Frontal cortex (tissue), 4 donors: Measurements from ENCODE around the gene EFNB1. TPM values are rescaled to one million over a fixed set of nuclear protein-coding genes. Genes with fewer than 3 reads are reported as not detected.

Experiments used
- DNase-seq, 2 donors: peaks; one replicate each; pipeline ENCODE4 v3.0.0; 2012; ENCODE audit warnings: low spot score in 2 of 2
- FAIRE-seq: peaks from 2 replicates; lab custom pipeline; 2012; peaks lifted over from hg19 to GRCh38; lab: Jason Lieb, UNC
- total RNA-seq: library from RNA; depleted of rRNA; stranded (reverse); fragments of >200 nt; gene quantifications from one replicate; pipeline ENCODE4 v1.2.3, GENCODE V29; 2014
- donor health status: control.
- donor health status: control.
- donor health status: control.

Gene EFNB1
- total RNA-seq, 1 donor from 2014 or later = 27.7 TPM

- no peak for FAIRE-seq
- DNase-seq = no peak
Observed at GRCh38 chrX:68826113-68826980, 2.5 kb upstream of the EFNB1 start.

DNA sequence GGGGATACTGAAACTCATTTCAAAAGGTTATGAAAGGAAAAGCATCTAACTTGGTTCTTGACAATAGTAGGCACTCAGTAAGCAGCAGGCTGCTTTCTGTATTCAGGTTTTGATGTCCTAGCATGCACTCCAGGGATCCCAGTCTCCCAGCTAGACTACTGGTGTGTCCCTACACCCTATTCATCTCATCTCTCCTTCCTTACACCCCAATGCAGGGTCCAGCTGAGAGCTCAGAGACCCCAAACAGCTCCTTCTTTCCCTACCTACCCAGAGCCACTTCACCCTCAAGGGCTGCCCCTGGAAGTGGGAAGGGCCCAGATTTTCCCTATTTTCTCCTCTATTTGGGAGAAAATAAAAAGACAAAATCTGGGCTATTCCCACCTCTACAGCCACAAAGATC, 1.6 kb upstream of the EFNB1 start:
- DNase-seq (no peak), FAIRE-seq (no peak)

GRCh38 chrX:68827848-68828624, 785 bp upstream of the EFNB1 start:
- FAIRE-seq (no peak), DNase-seq (peak in 1 of 2 donors; percentile 56)

- no peak for FAIRE-seq
- DNase-seq = no peak
Observed at GRCh38 chrX:68829582-68830418, 979 bp downstream of the EFNB1 start.

DNA sequence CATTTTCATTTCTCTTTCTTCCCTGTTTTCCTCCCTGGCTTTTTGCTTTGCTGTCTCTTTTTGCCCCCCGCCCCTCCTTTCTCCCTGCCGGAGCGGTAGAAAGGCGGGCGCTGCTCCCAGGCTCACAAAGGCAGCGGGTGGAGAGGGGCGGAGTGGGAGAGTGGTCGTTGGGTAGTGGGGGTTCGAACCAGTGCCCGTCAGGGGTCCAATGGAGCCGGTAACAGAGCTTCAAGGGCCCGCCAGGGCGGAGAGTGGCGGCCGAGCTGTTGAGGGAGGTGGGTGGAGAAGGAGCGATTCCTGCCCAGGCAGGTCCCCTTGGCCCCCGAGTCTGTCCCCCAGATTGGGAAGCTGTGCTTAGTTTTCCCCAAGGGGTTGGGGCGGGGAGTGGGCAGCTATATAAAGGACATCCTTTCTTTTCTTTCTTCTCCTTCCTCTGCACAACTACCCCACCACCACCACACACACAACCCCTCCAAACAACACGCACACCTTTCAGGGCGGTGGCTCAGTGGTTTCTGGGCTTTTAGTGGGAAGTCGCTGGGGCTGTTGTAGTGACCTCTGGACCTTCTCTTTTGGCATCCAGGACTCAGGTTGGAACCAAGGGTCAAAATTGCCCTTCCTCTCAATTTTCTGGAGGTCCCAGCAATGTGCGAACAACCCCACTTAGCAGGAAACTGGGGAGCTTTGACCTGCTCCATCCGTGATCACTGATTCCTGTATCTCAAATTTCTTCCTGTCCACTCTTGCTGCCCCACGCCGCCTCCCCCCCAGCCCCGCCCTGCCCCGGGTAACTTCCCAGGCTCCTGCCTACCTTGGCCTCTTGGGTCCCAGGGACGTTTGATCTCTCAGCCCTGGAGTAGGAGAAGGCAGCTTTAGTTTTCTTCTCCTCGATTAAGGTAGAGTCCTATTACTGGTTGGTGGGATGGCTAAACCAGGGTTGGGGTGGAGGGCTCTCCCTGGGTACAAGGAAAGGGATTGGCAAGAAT, 1.9 kb downstream of the EFNB1 start:
- DNase-seq = no peak
- FAIRE-seq = no peak

- no peak for FAIRE-seq
- no peak for DNase-seq
Observed at GRCh38 chrX:68831405-68832100, 2.7 kb downstream of the EFNB1 start.

- FAIRE-seq (no peak), DNase-seq (no peak)
Observed at GRCh38 chrX:68832101-68832416, 3.2 kb downstream of the EFNB1 start.

DNA sequence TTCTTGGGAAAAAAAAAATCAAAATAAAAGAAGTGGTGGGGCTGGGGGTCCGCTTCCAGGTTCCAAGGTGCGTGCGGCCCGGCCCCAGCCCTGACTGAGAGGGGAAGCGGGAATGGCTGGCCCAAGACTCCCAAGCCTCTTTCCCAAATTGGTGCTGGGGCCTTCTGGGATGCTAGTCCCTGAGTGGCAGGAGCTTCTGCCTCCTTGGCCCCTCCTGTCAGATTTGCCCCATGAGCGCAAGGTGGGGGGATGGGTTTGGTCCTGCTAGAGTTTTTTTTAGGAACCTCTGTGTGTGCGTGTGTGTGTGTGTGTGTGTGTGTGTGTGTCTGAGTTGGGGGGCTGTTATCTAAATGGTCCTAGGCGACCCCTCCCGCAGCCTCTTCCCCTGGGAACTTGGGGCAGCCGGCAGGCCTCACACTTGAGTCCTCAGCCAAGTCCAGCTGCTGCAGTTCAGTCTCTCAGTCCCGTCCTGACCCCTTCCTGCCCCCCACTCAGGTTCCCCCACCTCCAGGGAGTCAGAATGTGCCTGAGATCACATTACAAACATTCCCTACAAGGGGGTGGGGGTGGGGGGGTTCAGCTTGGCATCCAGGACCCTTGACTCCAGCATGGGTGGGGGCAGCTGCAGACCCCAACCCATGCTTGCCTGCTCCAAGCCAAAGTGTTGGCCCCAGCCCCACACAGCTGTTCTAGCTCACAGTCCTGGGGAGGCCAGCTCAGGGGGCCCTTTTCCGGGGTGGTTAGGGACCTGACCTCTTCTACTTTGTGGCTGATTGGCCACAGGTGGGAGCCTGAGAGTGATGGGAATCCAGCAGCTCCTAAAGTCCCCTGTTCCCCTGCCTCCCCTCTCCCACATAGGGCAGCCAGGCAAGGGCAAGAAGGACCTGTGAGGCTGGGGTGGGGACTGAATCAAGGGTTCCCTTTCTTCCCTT, 4.0 kb downstream of the EFNB1 start:
- no peak for FAIRE-seq
- DNase-seq = no peak

- DNase-seq (no peak), FAIRE-seq (no peak)
Observed at GRCh38 chrX:68833448-68833805, 4.6 kb downstream of the EFNB1 start.

- no peak for FAIRE-seq
- no peak for DNase-seq
Observed at GRCh38 chrX:68833855-68834331, 5.1 kb downstream of the EFNB1 start.

- no peak for DNase-seq
- no peak for FAIRE-seq
Observed at GRCh38 chrX:68834371-68835103, 5.7 kb downstream of the EFNB1 start.

DNA sequence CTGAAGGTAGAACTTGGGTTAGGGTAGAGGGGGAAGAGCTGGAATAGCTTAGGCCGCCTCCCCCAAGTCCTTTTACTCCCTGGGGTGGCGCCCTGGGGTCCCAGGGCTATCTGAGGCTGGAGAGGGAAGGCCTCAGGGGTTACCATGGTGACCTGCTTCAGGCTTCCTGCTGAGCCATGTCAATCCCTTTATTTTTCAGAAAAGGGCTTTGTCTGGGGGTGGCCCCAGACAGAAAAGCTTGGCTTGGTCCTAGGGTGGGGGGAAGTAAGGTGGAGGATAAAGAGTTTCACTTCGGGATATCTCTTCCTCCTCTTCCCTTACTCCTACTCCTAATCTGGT, 6.3 kb downstream of the EFNB1 start:
- no peak for DNase-seq
- FAIRE-seq = no peak

DNA sequence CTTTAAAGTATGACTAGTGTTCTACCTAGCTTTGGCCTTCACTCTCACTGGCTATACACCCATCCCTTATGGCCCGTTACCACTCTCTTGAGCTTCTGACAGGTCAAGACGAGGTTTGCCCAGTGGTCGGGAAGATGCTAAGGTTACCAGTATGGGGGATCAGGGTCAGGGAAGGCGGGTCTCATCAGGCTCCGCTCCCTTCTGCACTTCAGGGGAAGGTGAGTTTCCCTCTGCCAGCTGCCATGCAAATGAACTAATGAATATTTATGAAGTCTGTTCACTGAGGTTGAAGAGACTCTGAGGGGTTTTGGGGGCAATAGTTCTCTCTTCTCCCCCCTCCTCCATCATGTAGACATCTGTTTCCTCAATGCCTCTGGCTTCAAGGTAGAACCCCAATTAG, 6.6 kb downstream of the EFNB1 start:
- DNase-seq = no peak
- FAIRE-seq = no peak

DNA sequence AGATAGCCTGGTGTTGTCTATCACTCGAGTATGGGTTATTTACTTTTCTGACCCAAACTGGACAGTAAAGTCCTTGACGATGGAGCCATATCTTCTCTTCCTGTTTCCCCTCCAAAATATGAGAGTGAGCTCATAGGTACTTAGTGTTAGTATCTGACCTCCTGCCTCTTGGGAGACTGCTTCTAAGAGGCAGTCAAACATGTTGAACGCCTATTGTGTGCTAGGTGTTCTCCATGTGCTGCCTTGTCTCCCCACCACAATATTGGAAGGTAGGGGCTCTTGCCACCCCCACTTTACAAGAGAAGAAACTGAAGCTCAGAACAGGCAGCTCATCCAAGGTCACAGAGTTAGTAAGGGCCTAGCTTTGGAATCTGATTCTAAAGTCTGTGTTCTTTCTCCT, 8.3 kb downstream of the EFNB1 start:
- no peak for FAIRE-seq

DNA sequence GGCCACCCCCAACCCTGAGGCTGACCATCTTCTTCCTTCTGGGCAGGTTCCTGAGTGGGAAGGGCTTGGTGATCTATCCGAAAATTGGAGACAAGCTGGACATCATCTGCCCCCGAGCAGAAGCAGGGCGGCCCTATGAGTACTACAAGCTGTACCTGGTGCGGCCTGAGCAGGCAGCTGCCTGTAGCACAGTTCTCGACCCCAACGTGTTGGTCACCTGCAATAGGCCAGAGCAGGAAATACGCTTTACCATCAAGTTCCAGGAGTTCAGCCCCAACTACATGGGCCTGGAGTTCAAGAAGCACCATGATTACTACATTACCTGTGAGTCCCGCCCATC, 9.7 kb downstream of the EFNB1 start:
- no peak for FAIRE-seq

More for the DNA sequence above, 8.3 kb downstream of the EFNB1 start:
- no peak for DNase-seq

DNA sequence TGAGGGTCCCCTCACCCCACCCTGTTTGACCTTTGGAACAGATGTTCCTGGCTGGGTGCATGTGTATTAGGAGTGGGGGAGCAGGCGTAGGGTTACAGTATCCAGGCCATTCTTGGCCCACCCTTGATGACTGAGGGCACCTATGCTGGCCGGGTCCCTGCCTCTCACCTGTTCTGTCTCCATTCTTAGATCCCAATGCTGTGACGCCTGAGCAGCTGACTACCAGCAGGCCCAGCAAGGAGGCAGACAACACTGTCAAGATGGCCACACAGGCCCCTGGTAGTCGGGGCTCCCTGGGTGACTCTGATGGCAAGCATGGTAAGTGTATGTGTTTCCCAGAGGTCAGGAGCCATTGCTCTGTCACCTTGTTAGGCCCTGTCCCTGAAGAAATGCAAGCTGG, 10.9 kb downstream of the EFNB1 start:
- DNase-seq (no peak), FAIRE-seq (no peak)

More for the DNA sequence above, 9.7 kb downstream of the EFNB1 start:
- no peak for DNase-seq

DNA sequence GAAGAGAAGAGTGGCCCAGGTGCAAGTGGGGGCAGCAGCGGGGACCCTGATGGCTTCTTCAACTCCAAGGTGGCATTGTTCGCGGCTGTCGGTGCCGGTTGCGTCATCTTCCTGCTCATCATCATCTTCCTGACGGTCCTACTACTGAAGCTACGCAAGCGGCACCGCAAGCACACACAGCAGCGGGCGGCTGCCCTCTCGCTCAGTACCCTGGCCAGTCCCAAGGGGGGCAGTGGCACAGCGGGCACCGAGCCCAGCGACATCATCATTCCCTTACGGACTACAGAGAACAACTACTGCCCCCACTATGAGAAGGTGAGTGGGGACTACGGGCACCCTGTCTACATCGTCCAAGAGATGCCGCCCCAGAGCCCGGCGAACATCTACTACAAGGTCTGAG, 11.4 kb downstream of the EFNB1 start:
- DNase-seq = no peak
- no peak for FAIRE-seq
